HL-60 (cell line): ENCODE data around the gene TMPRSS6.

Source experiments
- DNase-seq, 2 experiments: peaks; one replicate each; pipeline ENCODE4 v3.0.0-alpha.2; 2010 to 2020; ENCODE audit warnings: low read depth in 1 of 2, low spot score in 1 of 2
- H3K27ac ChIP-seq: fragments of 250-450 bp; sonication (Bioruptor Pico); replicated peaks from 2 replicates; pipeline ENCODE4 v1.5.1; 2020; ENCODE audit warnings: mild to moderate bottlenecking, moderate library complexity
- H3K27me3 ChIP-seq: fragments of 250-450 bp; sonication (Bioruptor Pico); 2 replicates; pipeline ENCODE4 v1.5.1; 2021; ENCODE audit warnings: mild to moderate bottlenecking, moderate library complexity; ENCODE audit not compliant: insufficient read depth, poor library complexity, severe bottlenecking
- H3K4me3 ChIP-seq: replicated peaks from 2 replicates; pipeline ENCODE4 v1.5.1; 2011; ENCODE audit warnings: mild to moderate bottlenecking, control low read depth, low read length; ENCODE audit not compliant: insufficient read depth
- GABPA ChIP-seq: IDR thresholded peaks from 2 replicates; pipeline ENCODE4 v1.6.1; 2012; ENCODE audit warnings: low read depth
- POLR2AphosphoS5 ChIP-seq: IDR thresholded peaks from 2 replicates; pipeline ENCODE4 v1.6.1; 2012; ENCODE audit warnings: low read depth
- REST ChIP-seq: IDR thresholded peaks from 2 replicates; pipeline ENCODE4 v1.6.1; 2012; ENCODE audit warnings: low read depth; ENCODE audit not compliant: insufficient replicate concordance
- SPI1 ChIP-seq: IDR thresholded peaks from 2 replicates; pipeline ENCODE4 v1.6.1; 2012; ENCODE audit warnings: low read depth, mild to moderate bottlenecking, borderline replicate concordance
- TF ChIP-seq, protein P1 (sequence below): IDR thresholded peaks from one replicate; pipeline ENCODE4 v1.5.1; 2011; ENCODE audit warnings: low read length, control low read depth, inconsistent platforms; ENCODE audit not compliant: insufficient read depth

TMPRSS6 gene

GRCh38 chr22:37123649-37124048 lies 14.1 kb upstream of the TMPRSS6 start:
- no peak for DNase-seq
- Histone ChIP-seq H3K4me3 (no peak overlapping the region), H3K27me3 (no peaks in the 10 kb centered on the region), H3K27ac (no peak overlapping the region)
- TF ChIP-seq, protein P1, sequence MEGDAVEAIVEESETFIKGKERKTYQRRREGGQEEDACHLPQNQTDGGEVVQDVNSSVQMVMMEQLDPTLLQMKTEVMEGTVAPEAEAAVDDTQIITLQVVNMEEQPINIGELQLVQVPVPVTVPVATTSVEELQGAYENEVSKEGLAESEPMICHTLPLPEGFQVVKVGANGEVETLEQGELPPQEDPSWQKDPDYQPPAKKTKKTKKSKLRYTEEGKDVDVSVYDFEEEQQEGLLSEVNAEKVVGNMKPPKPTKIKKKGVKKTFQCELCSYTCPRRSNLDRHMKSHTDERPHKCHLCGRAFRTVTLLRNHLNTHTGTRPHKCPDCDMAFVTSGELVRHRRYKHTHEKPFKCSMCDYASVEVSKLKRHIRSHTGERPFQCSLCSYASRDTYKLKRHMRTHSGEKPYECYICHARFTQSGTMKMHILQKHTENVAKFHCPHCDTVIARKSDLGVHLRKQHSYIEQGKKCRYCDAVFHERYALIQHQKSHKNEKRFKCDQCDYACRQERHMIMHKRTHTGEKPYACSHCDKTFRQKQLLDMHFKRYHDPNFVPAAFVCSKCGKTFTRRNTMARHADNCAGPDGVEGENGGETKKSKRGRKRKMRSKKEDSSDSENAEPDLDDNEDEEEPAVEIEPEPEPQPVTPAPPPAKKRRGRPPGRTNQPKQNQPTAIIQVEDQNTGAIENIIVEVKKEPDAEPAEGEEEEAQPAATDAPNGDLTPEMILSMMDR: no peak
- no peak for TF ChIP-seq GABPA

DNA sequence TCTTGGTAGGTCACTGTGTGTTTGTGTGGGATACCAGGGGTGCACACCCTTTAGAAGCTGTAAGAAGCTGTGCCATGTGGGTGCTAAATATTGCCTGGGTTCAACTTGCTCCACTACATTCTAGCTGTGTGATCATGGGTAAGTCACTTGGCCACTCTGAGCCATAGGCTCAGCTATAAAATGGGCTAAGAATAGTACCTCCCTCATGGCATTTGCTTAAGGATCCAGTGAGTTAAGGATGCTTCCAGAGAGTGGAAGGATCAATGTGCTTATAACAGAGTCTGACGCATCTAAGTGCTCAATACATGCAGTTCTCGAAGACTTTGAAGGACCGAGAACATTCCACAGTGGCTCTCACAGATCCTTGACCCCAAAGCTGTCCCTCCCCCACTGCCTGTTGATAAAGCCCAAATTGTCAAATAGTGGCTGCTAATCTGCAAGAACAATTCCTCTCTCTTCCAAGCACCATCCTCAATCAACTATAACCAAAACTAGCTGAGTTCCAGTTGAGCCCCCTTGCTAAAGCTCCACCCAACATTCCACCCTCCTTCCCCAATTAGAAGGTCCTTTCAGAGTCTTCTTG lies 13.2 kb upstream of the TMPRSS6 start:
- Histone ChIP-seq H3K27me3 (no peaks in the 10 kb centered on the region), H3K27ac (no peak overlapping the region), H3K4me3 (no peak overlapping the region)
- TF ChIP-seq POLR2AphosphoS5: no peak
- TF ChIP-seq REST: no peak
- TF ChIP-seq, protein P1: no peak
- TF ChIP-seq GABPA: no peak
- TF ChIP-seq SPI1: no peak
- DNase-seq: no peak

DNA sequence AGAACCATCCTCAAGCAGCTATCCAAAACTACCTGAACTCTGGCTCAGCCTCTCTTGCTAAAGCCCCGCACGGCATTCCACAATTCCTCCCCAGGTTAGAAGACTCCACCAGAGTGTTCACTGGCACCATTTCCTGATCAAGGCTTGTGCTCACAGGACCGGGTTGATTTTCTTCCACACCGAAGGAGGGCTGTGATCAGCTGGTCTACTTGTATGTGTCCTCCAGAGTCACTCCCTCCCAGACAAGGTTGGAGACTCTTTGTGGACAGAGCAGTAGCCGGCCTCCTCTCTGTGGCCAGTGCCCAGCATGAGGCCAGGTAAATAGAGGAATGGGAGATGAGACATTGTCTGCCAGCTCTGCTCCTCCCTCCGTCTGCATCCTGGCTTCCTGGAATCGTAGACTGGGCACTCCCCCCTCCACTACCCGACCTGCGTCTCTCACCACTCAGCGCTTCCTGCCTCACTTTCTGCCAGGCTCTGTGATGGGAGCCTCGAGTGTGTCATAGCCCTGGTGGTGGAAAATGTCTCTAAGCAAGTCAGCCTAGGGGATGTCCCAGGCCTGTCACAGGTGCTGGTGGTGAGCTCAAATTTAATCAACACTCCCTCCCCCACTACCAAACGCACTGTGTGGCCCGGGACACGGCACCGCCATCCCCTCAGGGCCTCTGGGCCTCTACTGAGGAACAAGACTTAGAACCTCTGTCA lies 12.5 kb upstream of the TMPRSS6 start:
- no peak overlapping the region for H3K4me3 ChIP-seq
- no peak overlapping the region for H3K27ac ChIP-seq
- no peak for TF ChIP-seq POLR2AphosphoS5
- no peak for TF ChIP-seq GABPA
- no peak for TF ChIP-seq SPI1
- TF ChIP-seq, protein P1: no peak
- TF ChIP-seq REST: no peak
- no peak for DNase-seq
- no peaks in the 10 kb centered on the region for H3K27me3 ChIP-seq
